HG02759 (cell line): ENCODE data around the gene IGFBP5.

Experiments
- ATAC-seq: cut with Tn5 transposase; IDR thresholded peaks from one replicate; pipeline ENCODE4 v1.9.1; 2021; ENCODE audit warnings: mild to moderate bottlenecking, moderate library complexity; ENCODE audit not compliant: unreplicated experiment

IGFBP5 gene

DNA sequence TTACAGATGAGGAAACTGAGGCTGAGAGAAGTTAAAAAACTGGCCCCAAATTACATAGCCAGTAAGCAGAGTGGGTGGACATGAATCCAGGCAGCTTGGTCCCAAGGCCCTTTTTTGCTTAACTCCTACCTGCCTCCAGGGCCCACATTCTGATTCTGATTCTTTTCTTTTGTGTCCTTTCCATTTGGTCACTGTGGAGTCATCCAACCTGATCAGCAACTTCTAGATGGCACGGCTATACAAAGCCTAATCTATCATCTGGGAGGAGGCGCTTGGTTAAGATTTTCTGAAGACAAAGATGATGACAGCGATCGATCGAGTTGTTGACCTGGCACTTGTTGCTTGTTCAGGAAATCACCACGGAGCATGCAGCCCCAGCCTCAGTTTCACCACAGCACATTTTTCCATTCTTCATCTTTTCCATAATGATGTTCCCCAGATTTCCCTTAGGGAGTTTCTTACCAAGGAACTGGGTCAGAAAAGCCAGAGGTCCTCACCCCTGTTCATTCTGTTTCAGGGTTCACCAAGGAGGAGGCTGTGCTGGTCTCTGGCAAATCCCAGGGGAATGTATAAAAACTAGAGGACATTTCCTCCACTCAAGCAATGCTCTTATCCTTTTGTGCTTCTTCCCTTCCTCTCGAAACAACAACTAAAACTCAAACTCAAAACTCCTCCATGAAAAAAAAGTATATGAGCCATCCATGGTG is 69.0 kb downstream of the IGFBP5 start:
- no peak for ATAC-seq

DNA sequence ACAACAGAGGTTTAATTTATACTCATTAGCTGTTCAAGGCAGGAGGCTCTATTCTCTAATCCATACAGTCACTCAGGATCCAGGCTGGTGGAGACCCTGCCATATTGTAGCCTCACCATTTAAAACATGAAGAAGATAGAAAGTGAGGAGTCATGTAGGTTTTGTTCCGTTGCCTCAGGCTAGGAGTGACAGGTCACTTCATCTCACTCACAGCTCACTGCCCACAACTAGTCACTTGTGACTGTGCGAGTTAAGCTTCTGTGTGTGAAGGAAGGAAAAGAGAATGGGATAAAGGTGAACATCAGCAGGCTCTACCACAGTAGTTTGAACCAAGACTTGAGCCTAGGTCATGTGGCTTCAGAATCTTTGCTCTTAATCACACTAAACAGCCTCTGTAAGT is 71.1 kb downstream of the IGFBP5 start:
- ATAC-seq = no peak

DNA sequence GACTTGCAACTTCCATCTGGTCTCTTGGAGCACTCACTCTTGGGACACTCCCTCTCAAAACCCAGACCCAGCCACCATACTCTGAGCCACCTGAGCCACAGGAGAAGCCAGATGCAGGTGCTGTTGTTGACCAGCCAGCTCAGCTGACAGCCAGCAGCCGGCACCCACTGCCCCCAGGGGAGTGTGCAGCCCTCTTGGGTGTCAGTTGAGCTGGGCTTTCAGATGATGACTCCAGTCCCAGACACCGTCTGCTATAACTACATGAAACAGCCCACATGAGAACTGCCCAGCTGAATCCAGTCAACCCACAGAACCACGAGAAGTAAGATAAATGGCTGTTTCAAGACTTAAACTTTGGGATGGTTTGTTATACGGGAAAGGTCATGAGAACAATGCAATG is 72.8 kb downstream of the IGFBP5 start:
- no peak for ATAC-seq
